HepG2 (cell line): ENCODE measurements around the gene KBTBD13. TPM values are rescaled to one million over a fixed set of nuclear protein-coding genes. Genes with fewer than 3 reads are reported as not detected.

ENCODE experiments used
- ATAC-seq: fragments of 200-7000 bp; cut with Tn5 transposase; 3 replicates; pipeline ENCODE4 v1.9.1; 2020; ENCODE audit warnings: mild to moderate bottlenecking, moderate library complexity
- BruUV-seq: library from RNA; stranded (reverse); fragments of 400-500 nt; replicated peaks from 2 replicates; lab custom pipeline; 2021; lab: Mats Ljungman, UMichigan
- CTCF ChIA-PET: fragments of 300-600 bp; formaldehyde crosslinking; extraction: SDS; loops from one replicate; lab custom pipeline; 2021; ENCODE audit warnings: low total read pairs, inconsistent platforms, low intra/inter-chr PET ratio; lab: Yijun Ruan, JAX
- POLR2A ChIA-PET: fragments of 350-600 bp; sonication (Branson Sonifier 250); formaldehyde crosslinking; loops from one replicate; lab custom pipeline; 2020; ENCODE audit warnings: antibody characterized with exemption, inconsistent platforms; lab: Yijun Ruan, JAX
- DNase-seq: peaks from one replicate; pipeline ENCODE4 v3.0.0-alpha.2; 2015; ENCODE audit warnings: low spot score
- FAIRE-seq: peaks from 3 replicates; lab custom pipeline; 2011; peaks lifted over from hg19 to GRCh38; lab: Jason Lieb, UNC
- H2AFZ ChIP-seq: one replicate; pipeline ENCODE4 v1.6.1; 2011; ENCODE audit warnings: low read length, inconsistent platforms
- H3K27ac ChIP-seq: fragments of 300-600 bp; 3 replicates; pipeline ENCODE4 v1.8.0; 2011; ENCODE audit warnings: mixed run types, mild to moderate bottlenecking, mixed read lengths, low read length, inconsistent platforms; ENCODE audit not compliant: insufficient read depth; ENCODE audit errors: extremely low read length
- H3K27me3 ChIP-seq, 2 experiments: fragments of 200-600 bp in 1 of 2; 2 replicates in 1 of 2; 3 replicates in 1 of 2; pipeline versions ENCODE4 v1.6.0 to v1.8.0; 2011; ENCODE audit warnings: low read length in 2 of 2, mild to moderate bottlenecking in 2 of 2, moderate library complexity in 2 of 2, inconsistent platforms in 1 of 2; ENCODE audit not compliant: insufficient read depth in 2 of 2, control insufficient read depth in 1 of 2
- H3K36me3 ChIP-seq, 2 experiments: fragments of 200-600 bp in 1 of 2; replicated peaks in 1 of 2; 2 replicates in 1 of 2; 3 replicates in 1 of 2; pipeline versions ENCODE4 v1.5.1 to v1.8.0; 2011; ENCODE audit warnings: low read length in 2 of 2, inconsistent platforms in 1 of 2; ENCODE audit not compliant: insufficient read depth in 2 of 2, control insufficient read depth in 1 of 2
- H3K4me1 ChIP-seq: 2 replicates; pipeline ENCODE4 v1.5.1; 2012; ENCODE audit warnings: low read length, inconsistent platforms; ENCODE audit not compliant: insufficient read depth
- H3K4me2 ChIP-seq: 2 replicates; pipeline ENCODE4 v1.6.0; 2011; ENCODE audit warnings: low read depth, low read length, inconsistent platforms
- H3K4me3 ChIP-seq, 3 experiments: fragments of 200-600 bp in 1 of 3; sonication (generic), shearing (Covaris generic) in 1 of 3; replicated peaks in 1 of 3; 2 replicates each; pipeline ENCODE4 v1.5.1; 2011 to 2016; ENCODE audit warnings: low read length in 3 of 3, inconsistent platforms in 2 of 3, low read depth in 2 of 3, mild to moderate bottlenecking in 2 of 3, control low read depth in 1 of 3, mixed read lengths in 1 of 3; ENCODE audit not compliant: insufficient read depth in 1 of 3
- H3K79me2 ChIP-seq: one replicate; pipeline ENCODE4 v1.6.1; 2011; ENCODE audit warnings: low read length, inconsistent platforms; ENCODE audit not compliant: insufficient read depth
- H3K9ac ChIP-seq: 2 replicates; pipeline ENCODE4 v1.6.0; 2011; ENCODE audit warnings: mild to moderate bottlenecking, low read depth, low read length, inconsistent platforms; ENCODE audit not compliant: insufficient read depth
- H3K9me3 ChIP-seq: 2 replicates; pipeline ENCODE4 v1.5.1; 2012; ENCODE audit warnings: mild to moderate bottlenecking, low read length
- H4K20me1 ChIP-seq: 2 replicates; pipeline ENCODE4 v1.6.0; 2011; ENCODE audit warnings: inconsistent platforms, mild to moderate bottlenecking, low read length, moderate library complexity; ENCODE audit not compliant: insufficient read depth
- CBX2 ChIP-seq, 2 experiments: fragments of 200-600 bp in 1 of 2; sonication (generic); formaldehyde crosslinking in 1 of 2; IDR thresholded peaks; 2 replicates each; pipeline versions ENCODE4 v1.7.0 to v1.8.1; 2018 to 2022; ENCODE audit warnings: low read depth in 2 of 2, low read length in 1 of 2, mild to moderate bottlenecking in 1 of 2, missing genetic modification reagents in 1 of 2
- CHCHD3 ChIP-seq: sonication (generic); formaldehyde crosslinking; IDR thresholded peaks from 2 replicates; pipeline ENCODE4 v1.8.0; 2022; ENCODE audit warnings: mild to moderate bottlenecking, missing genetic modification reagents, moderate library complexity
- CREB1 ChIP-seq, 2 experiments: fragments of 450-650 bp in 1 of 2; IDR thresholded peaks; 2 replicates each; pipeline ENCODE4 v1.6.1; 2016 to 2017; ENCODE audit warnings: control low read depth in 1 of 2, mild to moderate bottlenecking in 1 of 2, missing compliant biosample characterization in 1 of 2, missing genetic modification characterization in 1 of 2
- GMEB1 ChIP-seq: sonication (generic); formaldehyde crosslinking; IDR thresholded peaks from 2 replicates; pipeline ENCODE4 v1.5.1; 2020; ENCODE audit warnings: missing genetic modification reagents, mild to moderate bottlenecking, borderline replicate concordance
- HDAC2 ChIP-seq: sonication (generic); formaldehyde crosslinking; IDR thresholded peaks from 2 replicates; pipeline ENCODE4 v1.4.0; 2020; ENCODE audit warnings: missing genetic modification reagents
- HMG20B ChIP-seq: conservative IDR thresholded peaks from 2 replicates; pipeline ENCODE4 v1.6.1; 2016; ENCODE audit warnings: missing genetic modification reagents, missing compliant biosample characterization
- HNF4A ChIP-seq: sonication (generic); formaldehyde crosslinking; IDR thresholded peaks from 2 replicates; pipeline ENCODE4 v1.4.0; 2020; ENCODE audit warnings: missing genetic modification reagents
- KDM4B ChIP-seq: sonication (generic); formaldehyde crosslinking; IDR thresholded peaks from 2 replicates; pipeline ENCODE4 v1.4.0; 2020; ENCODE audit warnings: missing genetic modification reagents
- MTF1 ChIP-seq: sonication (generic); formaldehyde crosslinking; IDR thresholded peaks from 2 replicates; pipeline ENCODE4 v1.5.0; 2020; ENCODE audit warnings: missing genetic modification reagents
- MXD3 ChIP-seq: IDR thresholded peaks from 2 replicates; pipeline ENCODE4 v1.6.1; 2016; ENCODE audit warnings: mild to moderate bottlenecking, missing biosample characterization, missing genetic modification reagents
- NFE2L2 ChIP-seq: fragments of 150-350 bp; IDR thresholded peaks from 2 replicates; pipeline ENCODE4 v1.6.1; 2014; ENCODE audit warnings: low read length
- RBAK ChIP-seq: sonication (generic); formaldehyde crosslinking; IDR thresholded peaks from 2 replicates; pipeline ENCODE4 v1.5.1; 2020; ENCODE audit warnings: mild to moderate bottlenecking, missing genetic modification reagents
- SAP130 ChIP-seq: IDR thresholded peaks from 2 replicates; pipeline ENCODE4 v1.6.1; 2016; ENCODE audit warnings: low read depth
- SMYD3 ChIP-seq: sonication (generic); formaldehyde crosslinking; IDR thresholded peaks from 2 replicates; pipeline ENCODE4 v1.8.1; 2023; ENCODE audit warnings: mild to moderate bottlenecking, missing genetic modification reagents
- TBX3 ChIP-seq: fragments of 450-650 bp; IDR thresholded peaks from 2 replicates; pipeline ENCODE4 v1.6.1; 2017; ENCODE audit warnings: antibody characterized with exemption, mild to moderate bottlenecking, inconsistent platforms, borderline replicate concordance
- TEAD3 ChIP-seq: optimal IDR thresholded peaks from 2 replicates; pipeline ENCODE3; 2016; ENCODE audit warnings: borderline replicate concordance
- ZBTB8A ChIP-seq: sonication (generic); formaldehyde crosslinking; IDR thresholded peaks from 2 replicates; pipeline ENCODE4 v1.4.0; 2020; ENCODE audit warnings: mild to moderate bottlenecking, low read depth, missing genetic modification reagents, borderline replicate concordance
- ZNF17 ChIP-seq: sonication (generic); formaldehyde crosslinking; IDR thresholded peaks from 2 replicates; pipeline ENCODE4 v1.5.0; 2020; ENCODE audit warnings: mild to moderate bottlenecking, missing genetic modification reagents
- ZNF776 ChIP-seq: sonication (generic); formaldehyde crosslinking; IDR thresholded peaks from 2 replicates; pipeline ENCODE4 v1.4.0; 2020; ENCODE audit warnings: mild to moderate bottlenecking, missing genetic modification reagents
- ZNF782 ChIP-seq: sonication (generic); formaldehyde crosslinking; IDR thresholded peaks from 2 replicates; pipeline ENCODE4 v1.4.0; 2020; ENCODE audit warnings: missing genetic modification reagents, mild to moderate bottlenecking, borderline replicate concordance
- WGBS: methylation state at CpG from one replicate; pipeline ENCODE4 v1.1.6; 2017; ENCODE audit warnings: low lambda C conversion rate; 5-methylcytosine and 5-hydroxymethylcytosine counted together
- in situ Hi-C: cut with HindIII; loops from 2 replicates; pipeline ENCODE4 v1.10.0; 2017; ENCODE audit warnings: low pct_unique_long_range_greater_than_20kb; ENCODE audit not compliant: extremely low pct_ligation_motif_present
- intact Hi-C: fragments of 100-400 bp; cut with micrococcal nuclease; formaldehyde crosslinking; loops from one replicate; pipeline ENCODE4 v1.10.0; 2022; ENCODE audit not compliant: unreplicated experiment
- polyA plus RNA-seq, 8 experiments: library from polyadenylated mRNA; depleted of rRNA in 3 of 8; stranded (reverse) in 7 of 8; unstranded in 1 of 8; fragments of >200 nt; fragmentation: Illumina TruSeq in 4 of 8; extraction: Trizol in 4 of 8; gene quantifications; 2 replicates each; pipeline versions ENCODE4 v1.2.1 to v1.2.3, GENCODE V29; 2011 to 2016; ENCODE audit warnings: low read depth in 4 of 8, missing spikeins in 1 of 8, mixed read lengths in 1 of 8; ENCODE audit not compliant: insufficient read depth in 1 of 8
- total RNA-seq, 5 experiments: library from RNA; depleted of rRNA; stranded (reverse); fragments of >200 nt; fragmentation: Illumina TruSeq; extraction: Trizol; gene quantifications; 2 replicates each; pipeline ENCODE4 v1.2.3, GENCODE V29; 2016; ENCODE audit warnings: low read depth in 1 of 5
- TF ChIP-seq, protein P1 (sequence below): sonication (generic); formaldehyde crosslinking; IDR thresholded peaks from 2 replicates; pipeline ENCODE4 v1.5.0; 2020; ENCODE audit warnings: missing genetic modification reagents

The KBTBD13 gene
- total and polyA plus RNA-seq, 2 of the 13 experiments (the other 11 are each of a cell fraction or from before 2014, with no cell fraction given), result not detected

DNA sequence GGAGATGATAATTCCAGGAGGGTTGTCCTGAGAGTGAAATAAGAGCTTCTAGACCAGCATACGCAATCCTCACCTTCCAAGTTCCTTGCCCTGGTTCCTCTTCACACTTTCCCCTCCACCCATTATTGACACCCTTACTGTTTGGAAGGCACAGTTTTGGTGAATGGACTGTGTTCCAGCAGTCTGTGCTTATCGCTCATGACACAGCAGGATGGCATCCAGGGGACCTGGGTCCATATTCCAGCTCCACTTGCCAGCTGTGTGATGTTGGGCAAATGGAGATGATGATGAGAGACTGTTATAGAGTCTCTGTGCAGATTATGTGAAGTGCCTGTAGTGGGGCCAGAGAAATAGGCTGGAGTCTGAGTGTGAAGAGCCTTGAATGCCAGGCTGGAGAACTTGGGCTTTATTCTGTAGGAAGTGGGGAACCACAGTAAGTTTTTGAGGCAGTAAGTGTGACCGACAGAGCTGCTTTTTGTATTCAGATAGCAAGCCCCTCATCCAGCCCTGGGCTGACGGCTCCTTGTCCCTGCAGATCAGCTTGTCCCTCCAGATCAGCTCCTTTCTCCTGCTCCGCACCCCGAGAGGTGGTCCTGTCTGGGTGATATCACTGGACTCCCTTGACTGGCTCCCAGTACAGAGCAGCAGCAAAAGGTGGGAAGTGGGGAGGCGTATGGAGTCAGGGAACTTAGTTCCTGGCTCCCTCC lies 8.1 kb downstream of the KBTBD13 start:
- Histone ChIP-seq H2AFZ (no peak overlapping the region), H3K79me2 (no peaks in the 10 kb centered on the region), H3K4me1 (peaks cover 98% of the 10 kb centered on the region), H3K4me3 (no peak overlapping the region), H3K4me2 (no peak overlapping the region), H4K20me1 (no peaks in the 10 kb centered on the region), H3K36me3 (no peaks in the 10 kb centered on the region), H3K9ac (no peak overlapping the region), H3K27me3 (peaks cover 0 to 21% of the 10 kb centered on the region in 2 experiments; a peak in 2 of 5 replicates), H3K27ac (no peak overlapping the region), H3K9me3 (no peaks in the 10 kb centered on the region)
- ChIA-PET POLR2A (interaction anchor here (0.5 to 1.8 kb wide), 4 partner anchors 11 to 39 kb away, joined by 3 to 6 read pairs (median 4); partner anchors contain the start of gene SLC51B), CTCF (interaction anchor here (2.8 to 6.7 kb wide), 3 partner anchors 29 to 51 kb away, joined by 10 to 54 read pairs (median 34); no protein-coding TSS in a partner anchor)
- no peak for FAIRE-seq
- WGBS, result 29% methylated on average over 4 of the region's 7 CpGs
- DNase-seq, result peak; percentile 49
- in situ Hi-C loops (loop anchor here (5.0 to 10.0 kb wide), 2 partner anchors 32 to 50 kb away; no protein-coding TSS in a partner anchor), intact Hi-C loops (no loop called here)
- ATAC-seq, result no peak
- BruUV-seq, result no TSS peak
- TF ChIP-seq MXD3 (CRISPR knock-in tag), result no peak
- 0 out of 2 replicates have a peak, but pooled peaks have one; percentile 25 for TF ChIP-seq HNF4A (CRISPR knock-in tag)
- TF ChIP-seq CHCHD3 (CRISPR knock-in tag), result no peak
- TF ChIP-seq ZNF17 (CRISPR knock-in tag), result no peak
- TF ChIP-seq SMYD3, result no peak
- TF ChIP-seq TEAD3 (CRISPR knock-in tag), result peak; percentile 12
- TF ChIP-seq TBX3, result peak; percentile 35; the same call in 1 of the 2 replicates
- TF ChIP-seq, protein P1, sequence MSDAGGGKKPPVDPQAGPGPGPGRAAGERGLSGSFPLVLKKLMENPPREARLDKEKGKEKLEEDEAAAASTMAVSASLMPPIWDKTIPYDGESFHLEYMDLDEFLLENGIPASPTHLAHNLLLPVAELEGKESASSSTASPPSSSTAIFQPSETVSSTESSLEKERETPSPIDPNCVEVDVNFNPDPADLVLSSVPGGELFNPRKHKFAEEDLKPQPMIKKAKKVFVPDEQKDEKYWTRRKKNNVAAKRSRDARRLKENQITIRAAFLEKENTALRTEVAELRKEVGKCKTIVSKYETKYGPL, result no peak
- no peak for TF ChIP-seq ZBTB8A (CRISPR knock-in tag)
- TF ChIP-seq HMG20B, result no peak
- no peak for TF ChIP-seq RBAK (CRISPR knock-in tag)
- TF ChIP-seq NFE2L2, result peak; percentile 29; the same call in 1 of the 2 replicates
- no peak for TF ChIP-seq HDAC2 (CRISPR knock-in tag)
- no peak for TF ChIP-seq CREB1 (IDR thresholded peaks at IDR 0.05)
- no peak for TF ChIP-seq CREB1 (CRISPR knock-in tag; IDR thresholded peaks at IDR 0.05)
- TF ChIP-seq ZNF782 (CRISPR knock-in tag), result no peak
- TF ChIP-seq GMEB1 (CRISPR knock-in tag), result no peak
- no peak for TF ChIP-seq MTF1 (CRISPR knock-in tag)
- peak; percentile 31; the same call in 1 of the 2 replicates for TF ChIP-seq SAP130 (CRISPR knock-in tag)
- no peak for TF ChIP-seq CBX2 (IDR thresholded peaks at IDR 0.05; ENCODE audit: low read depth, low read length)
- no peak for TF ChIP-seq CBX2 (CRISPR knock-in tag; IDR thresholded peaks at IDR 0.05; ENCODE audit: low read depth)
- no peak for TF ChIP-seq ZNF776 (CRISPR knock-in tag)
- no peak for TF ChIP-seq KDM4B
